CD4-positive, alpha-beta T cell treated with Interleukin-2 at 100 ng/mL for 4 hours (primary cell): ENCODE data around the gene ABCD2.
"Not testable (repeated sequence)": the region's sequence is repeated elsewhere in the genome, so short reads cannot be mapped to it uniquely, and the experiment has no call there.

ENCODE experiments used
- DNase-seq: peaks from one replicate; pipeline ENCODE4 v3.0.0-alpha.2; 2020; ENCODE audit warnings: low spot score

ABCD2 gene

GRCh38 chr12:39532448-39532847 is 87.2 kb downstream of the ABCD2 start:
- no peak for DNase-seq

- DNase-seq: no peak
These were observed 92.6 kb downstream of the ABCD2 start for GRCh38 chr12:39526974-39527373.

GRCh38 chr12:39522167-39522566 is 97.4 kb downstream of the ABCD2 start:
- not testable (repeated sequence) for DNase-seq

GRCh38 chr12:39510001-39510400 is 109.6 kb downstream of the ABCD2 start:
- no peak for DNase-seq

- no peak for DNase-seq
These were observed 114.0 kb downstream of the ABCD2 start for GRCh38 chr12:39505554-39505953.

GRCh38 chr12:39505023-39505422 is 114.6 kb downstream of the ABCD2 start:
- no peak for DNase-seq

- DNase-seq: no peak
These were observed 116.2 kb downstream of the ABCD2 start for GRCh38 chr12:39503439-39503838.

- DNase-seq: no peak
These were observed 116.9 kb downstream of the ABCD2 start for GRCh38 chr12:39502726-39503125.
